Measurements from ENCODE around the gene NPEPL1. TPM values are rescaled to one million over a fixed set of nuclear protein-coding genes. Genes with fewer than 3 reads are reported as not detected.

The NPEPL1 gene
- total and polyA plus RNA-seq, 5 donors, result 22.0 to 28.8 (median 23.4) TPM

GRCh38 chr20:58682656-58683531 is 9.7 kb upstream of the NPEPL1 start:
- no peak overlapping the region for H3K27ac ChIP-seq (ENCODE audit: low read length)
- DNase-seq, result no peak
- H3K9me3 ChIP-seq (ENCODE audit: control insufficient read depth, low read length), result no peaks in the 10 kb centered on the region
- WGBS, result 89% methylated on average over 11 of the region's 11 CpGs
- H3K27me3 ChIP-seq (ENCODE audit: control insufficient read depth, insufficient read depth), result no peaks in the 10 kb centered on the region
- intact Hi-C loops (cut with DNase I), result no loop called here
- ATAC-seq, result no peak
- no peak overlapping the region for H3K4me3 ChIP-seq (ENCODE audit: low read length)
- H3K4me1 ChIP-seq (ENCODE audit: control insufficient read depth, insufficient read depth, low read length), result no peaks in the 10 kb centered on the region

GRCh38 chr20:58684291-58684690 is 8.3 kb upstream of the NPEPL1 start:
- intact Hi-C loops (cut with DNase I), result no loop called here
- Histone ChIP-seq H3K4me1 (ENCODE audit: control insufficient read depth, insufficient read depth, low read length) (no peaks in the 10 kb centered on the region), H3K27ac (ENCODE audit: low read length) (no peak overlapping the region), H3K9me3 (ENCODE audit: control insufficient read depth, low read length) (no peaks in the 10 kb centered on the region), H3K4me3 (ENCODE audit: low read length) (no peak overlapping the region), H3K27me3 (ENCODE audit: control insufficient read depth, insufficient read depth) (no peaks in the 10 kb centered on the region)
- ATAC-seq (no peak), DNase-seq (no peak)
- WGBS, result 99% methylated on average over 2 of the region's 2 CpGs

- WGBS, result 93% methylated on average over 5 of the region's 5 CpGs
- no peak for DNase-seq
- H3K4me3 ChIP-seq (ENCODE audit: low read length), result no peak overlapping the region
- intact Hi-C loops (cut with DNase I), result no loop called here
- no peaks in the 10 kb centered on the region for H3K9me3 ChIP-seq (ENCODE audit: control insufficient read depth, low read length)
- no peak overlapping the region for H3K27ac ChIP-seq (ENCODE audit: low read length)
- no peaks in the 10 kb centered on the region for H3K27me3 ChIP-seq (ENCODE audit: control insufficient read depth, insufficient read depth)
- ATAC-seq, result no peak
- no peaks in the 10 kb centered on the region for H3K4me1 ChIP-seq (ENCODE audit: control insufficient read depth, insufficient read depth, low read length)
Observed at GRCh38 chr20:58685988-58686387, 6.6 kb upstream of the NPEPL1 start.

GRCh38 chr20:58688414-58688813 is 4.2 kb upstream of the NPEPL1 start:
- Histone ChIP-seq H3K4me1 (ENCODE audit: control insufficient read depth, insufficient read depth, low read length) (peaks cover 1% of the 10 kb centered on the region), H3K4me3 (ENCODE audit: low read length) (no peak overlapping the region), H3K27me3 (ENCODE audit: control insufficient read depth, insufficient read depth) (no peaks in the 10 kb centered on the region), H3K27ac (ENCODE audit: low read length) (no peak overlapping the region), H3K9me3 (ENCODE audit: control insufficient read depth, low read length) (no peaks in the 10 kb centered on the region)
- ATAC-seq, result no peak
- intact Hi-C loops (cut with DNase I), result no loop called here
- WGBS, result 95% methylated on average over 4 of the region's 4 CpGs
- DNase-seq, result no peak

GRCh38 chr20:58688840-58689239 is 3.8 kb upstream of the NPEPL1 start:
- peaks cover 5% of the 10 kb centered on the region for H3K4me1 ChIP-seq (ENCODE audit: control insufficient read depth, insufficient read depth, low read length)
- no peak overlapping the region for H3K27ac ChIP-seq (ENCODE audit: low read length)
- no peak for DNase-seq
- 44% methylated on average over 6 of the region's 6 CpGs for WGBS
- H3K27me3 ChIP-seq (ENCODE audit: control insufficient read depth, insufficient read depth), result no peaks in the 10 kb centered on the region
- intact Hi-C loops (cut with DNase I), result no loop called here
- H3K4me3 ChIP-seq (ENCODE audit: low read length), result no peak overlapping the region
- no peaks in the 10 kb centered on the region for H3K9me3 ChIP-seq (ENCODE audit: control insufficient read depth, low read length)
- no peak for ATAC-seq

- ATAC-seq, result peak; percentile 6 to 9
- Histone ChIP-seq H3K4me1 (ENCODE audit: control insufficient read depth, insufficient read depth, low read length) (peaks cover 5% of the 10 kb centered on the region), H3K27me3 (ENCODE audit: control insufficient read depth, insufficient read depth) (no peaks in the 10 kb centered on the region), H3K27ac (ENCODE audit: low read length) (peak overlapping the region; percentile 49), H3K4me3 (ENCODE audit: low read length) (no peak overlapping the region), H3K9me3 (ENCODE audit: control insufficient read depth, low read length) (no peaks in the 10 kb centered on the region)
- peak in 1 of 3 donors; percentile 52 for DNase-seq
- WGBS, result 36% methylated on average over 7 of the region's 7 CpGs
- intact Hi-C loops (cut with DNase I), result loop anchor here in 2 of 4 donors (5.0 kb wide), 1 partner anchor 38 kb away; the partner anchor contains the start of gene STX16 (in 2 of the 2)
Observed at GRCh38 chr20:58690396-58691135, 2.0 kb upstream of the NPEPL1 start.

GRCh38 chr20:58691773-58692578 is 624 bp upstream of the NPEPL1 start:
- intact Hi-C loops (cut with DNase I), result loop anchor here in 2 of 4 donors (5.0 kb wide), 1 partner anchor 40 kb away; the partner anchor contains the start of gene STX16 (in 2 of the 2)
- Histone ChIP-seq H3K9me3 (ENCODE audit: control insufficient read depth, low read length) (no peaks in the 10 kb centered on the region), H3K4me3 (ENCODE audit: low read length) (peak overlapping the region; percentile 87), H3K27me3 (ENCODE audit: control insufficient read depth, insufficient read depth) (no peaks in the 10 kb centered on the region), H3K4me1 (ENCODE audit: control insufficient read depth, insufficient read depth, low read length) (peaks cover 5% of the 10 kb centered on the region), H3K27ac (ENCODE audit: low read length) (peak overlapping the region; percentile 67)
- ATAC-seq, result peak; percentile 48 to 88
- DNase-seq, result peak; percentile 80 to 85 (median 82)
- 57% methylated on average over 31 of the region's 31 CpGs for WGBS

- WGBS, result 41% methylated on average over 51 of the region's 51 CpGs
- peak overlapping the region; percentile 82 for H3K27ac ChIP-seq (ENCODE audit: low read length)
- peaks cover 5% of the 10 kb centered on the region for H3K4me1 ChIP-seq (ENCODE audit: control insufficient read depth, insufficient read depth, low read length)
- peak overlapping the region; percentile 87 for H3K4me3 ChIP-seq (ENCODE audit: low read length)
- H3K9me3 ChIP-seq (ENCODE audit: control insufficient read depth, low read length), result no peaks in the 10 kb centered on the region
- peak in 2 of 3 donors; percentile 65 to 76 for DNase-seq
- intact Hi-C loops (cut with DNase I), result loop anchor here in 2 of 4 donors (5.0 kb wide), 1 partner anchor 41 kb away; the partner anchor contains the start of gene STX16 (in 2 of the 2)
- ATAC-seq, result peak in 1 of 2 donors; percentile 7
- no peaks in the 10 kb centered on the region for H3K27me3 ChIP-seq (ENCODE audit: control insufficient read depth, insufficient read depth)
Observed at GRCh38 chr20:58693226-58694006, 816 bp downstream of the NPEPL1 start.

GRCh38 chr20:58694241-58695083 is 1.9 kb downstream of the NPEPL1 start:
- H3K27ac ChIP-seq (ENCODE audit: low read length), result no peak overlapping the region
- H3K4me1 ChIP-seq (ENCODE audit: control insufficient read depth, insufficient read depth, low read length), result peaks cover 5% of the 10 kb centered on the region
- WGBS, result 96% methylated on average over 33 of the region's 33 CpGs
- peak in 1 of 3 donors; percentile 49 for DNase-seq
- no peak overlapping the region for H3K4me3 ChIP-seq (ENCODE audit: low read length)
- no peak for ATAC-seq
- H3K9me3 ChIP-seq (ENCODE audit: control insufficient read depth, low read length), result no peaks in the 10 kb centered on the region
- no peaks in the 10 kb centered on the region for H3K27me3 ChIP-seq (ENCODE audit: control insufficient read depth, insufficient read depth)
- intact Hi-C loops (cut with DNase I), result loop anchor here in 2 of 4 donors (5.0 kb wide), 1 partner anchor 42 kb away; the partner anchor contains the start of gene STX16 (in 2 of the 2)

All from right cardiac atrium (tissue), 5 donors.